Cardiac atrium fibroblast (primary cell): ENCODE measurements around the gene RAI14. TPM values are rescaled to one million over a fixed set of nuclear protein-coding genes. Genes with fewer than 3 reads are reported as not detected.

ENCODE experiments used
- total RNA-seq: library from RNA; depleted of rRNA; stranded (reverse); fragments of >200 nt; gene quantifications from 2 replicates; pipeline ENCODE4 v1.2.3, GENCODE V29; 2015

RAI14 gene
- total RNA-seq = 78.4 and 93.5 TPM in 2 replicates

GRCh38 chr5:34656001-34656699 lies at the start of gene RAI14:
TSS of gene RAI14 (plus strand) at chr5:34656328. CDS start at chr5:34686920, 30,592 bp downstream.

GRCh38 chr5:34838785-34839714 lies 182.9 kb downstream of the RAI14 start, which contains the start of gene TTC23L:
TSS of gene TTC23L (plus strand) at chr5:34839164. CDS start at chr5:34840672, 1,508 bp downstream.

Other genes starting within 250 kb of the RAI14 start
- 2.1 TPM in 1 of 2 replicates, not detected in the other for gene TTC23L, start 182.8 kb downstream of the RAI14 start, total RNA-seq